ENCODE data around the gene SETD2. TPM values are rescaled to one million over a fixed set of nuclear protein-coding genes. Genes with fewer than 3 reads are reported as not detected.

The SETD2 gene
- total and polyA plus RNA-seq, 5 donors from 2014 or later = 10.4 to 93.7 (median 11.7) TPM

- DNase-seq (peak in 1 of 3 donors; percentile 84), ATAC-seq (ENCODE audit: low read depth in 2 of 2) (peak; percentile 56 to 57)
- H3K27ac ChIP-seq (ENCODE audit: insufficient read depth, low read length, poor library complexity, severe bottlenecking) = peak overlapping the region; percentile 42
- Mint-ChIP-seq H3K4me3 (no peak overlapping the region), H3K27ac (peak overlapping the region; percentile 63 to 93 (median 71)), H3K27me3 (no peaks in the 10 kb centered on the region), H3K4me1 (peaks cover 25 to 42% (median 31%) of the 10 kb centered on the region in 4 donors), H3K9me3 (no peaks in the 10 kb centered on the region), H3K36me3 (peaks cover 12% of the 10 kb centered on the region)
- H3K4me1 ChIP-seq (ENCODE audit: control insufficient read depth, insufficient read depth, low read length, poor library complexity, severe bottlenecking) = peaks cover 34% of the 10 kb centered on the region
- no peaks in the 10 kb centered on the region for H3K27me3 ChIP-seq (ENCODE audit: control insufficient read depth, insufficient read depth, low read length)
- H3K4me3 ChIP-seq (ENCODE audit: low read depth, low read length) = no peak overlapping the region
- no peaks in the 10 kb centered on the region for H3K9me3 ChIP-seq (ENCODE audit: control insufficient read depth in 2 of 2, low read length in 2 of 2)
- peaks cover 39% of the 10 kb centered on the region for H3K36me3 ChIP-seq (ENCODE audit: control insufficient read depth, insufficient read depth, low read length)
These were observed 144.7 kb downstream of the SETD2 start for GRCh38 chr3:47019201-47019600.

GRCh38 chr3:47018269-47018611 lies 145.7 kb downstream of the SETD2 start:
- H3K4me3 ChIP-seq (ENCODE audit: low read depth, low read length) = no peak overlapping the region
- no peak for ATAC-seq (ENCODE audit: low read depth in 2 of 2)
- Mint-ChIP-seq H3K27me3 (no peaks in the 10 kb centered on the region), H3K4me1 (peaks cover 26 to 42% (median 31%) of the 10 kb centered on the region in 4 donors), H3K36me3 (peaks cover 12% of the 10 kb centered on the region), H3K9me3 (no peaks in the 10 kb centered on the region), H3K27ac (peak overlapping the region in 2 of 3 donors; percentile 26 to 71), H3K4me3 (no peak overlapping the region)
- H3K27me3 ChIP-seq (ENCODE audit: control insufficient read depth, insufficient read depth, low read length) = no peaks in the 10 kb centered on the region
- peaks cover 34% of the 10 kb centered on the region for H3K4me1 ChIP-seq (ENCODE audit: control insufficient read depth, insufficient read depth, low read length, poor library complexity, severe bottlenecking)
- no peak for DNase-seq
- peak overlapping the region; percentile 53 for H3K27ac ChIP-seq (ENCODE audit: insufficient read depth, low read length, poor library complexity, severe bottlenecking)
- no peaks in the 10 kb centered on the region for H3K9me3 ChIP-seq (ENCODE audit: control insufficient read depth in 2 of 2, low read length in 2 of 2)
- peaks cover 39% of the 10 kb centered on the region for H3K36me3 ChIP-seq (ENCODE audit: control insufficient read depth, insufficient read depth, low read length)

DNA sequence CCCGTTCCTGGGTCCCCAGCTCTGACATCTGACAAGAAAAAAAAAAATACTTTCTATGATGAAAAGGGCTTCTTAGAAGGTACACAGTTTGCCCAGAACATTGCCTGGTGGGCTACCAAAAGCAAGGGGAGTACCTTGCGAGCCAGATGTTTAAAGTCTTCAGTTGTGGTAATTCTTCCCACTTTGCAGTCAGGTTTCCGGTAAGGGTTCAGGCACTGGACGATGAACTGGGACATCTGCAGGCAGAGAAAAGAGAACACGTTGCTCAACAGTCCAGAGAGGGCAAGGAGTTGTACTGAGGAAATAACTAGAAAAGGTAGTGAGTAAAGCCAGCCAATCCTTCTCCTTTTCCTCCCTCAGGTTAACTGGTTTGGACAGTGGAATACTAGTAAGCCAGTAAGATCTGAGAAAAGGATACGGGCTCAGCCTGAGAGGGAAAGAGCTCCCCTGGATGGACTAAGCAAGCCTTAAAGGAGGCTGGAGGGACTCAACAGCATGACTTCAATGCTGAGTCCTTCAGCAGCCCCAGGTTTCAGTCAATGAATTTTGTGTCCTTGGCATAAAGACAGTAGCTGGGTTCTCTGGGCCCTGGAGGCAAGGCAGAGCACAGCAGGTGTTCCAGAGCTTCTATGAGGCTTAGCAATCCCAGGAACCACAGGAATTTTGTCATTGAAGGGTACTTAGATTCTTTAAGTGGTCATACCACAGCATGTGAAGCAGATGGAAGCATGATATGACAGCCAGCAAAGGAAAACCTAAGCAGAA lies 146.2 kb downstream of the SETD2 start:
- Mint-ChIP-seq H3K27ac (peak overlapping the region; percentile 71 to 90 (median 87)), H3K27me3 (no peaks in the 10 kb centered on the region), H3K4me1 (peaks cover 26 to 42% (median 31%) of the 10 kb centered on the region in 4 donors), H3K9me3 (no peaks in the 10 kb centered on the region), H3K4me3 (peak overlapping the region in 1 of 4 donors; percentile 19), H3K36me3 (peaks cover 12% of the 10 kb centered on the region)
- no peak for ATAC-seq (ENCODE audit: low read depth in 2 of 2)
- Histone ChIP-seq H3K36me3 (ENCODE audit: control insufficient read depth, insufficient read depth, low read length) (peaks cover 38% of the 10 kb centered on the region), H3K27me3 (ENCODE audit: control insufficient read depth, insufficient read depth, low read length) (no peaks in the 10 kb centered on the region), H3K27ac (ENCODE audit: insufficient read depth, low read length, poor library complexity, severe bottlenecking) (peak overlapping the region; percentile 53), H3K4me3 (ENCODE audit: low read depth, low read length) (no peak overlapping the region), H3K4me1 (ENCODE audit: control insufficient read depth, insufficient read depth, low read length, poor library complexity, severe bottlenecking) (peaks cover 34% of the 10 kb centered on the region), H3K9me3 (ENCODE audit: control insufficient read depth in 2 of 2, low read length in 2 of 2) (no peaks in the 10 kb centered on the region)
- DNase-seq = no peak

- Histone ChIP-seq H3K36me3 (ENCODE audit: control insufficient read depth, insufficient read depth, low read length) (peaks cover 35% of the 10 kb centered on the region), H3K27ac (ENCODE audit: insufficient read depth, low read length, poor library complexity, severe bottlenecking) (peak overlapping the region; percentile 53), H3K4me3 (ENCODE audit: low read depth, low read length) (no peak overlapping the region), H3K27me3 (ENCODE audit: control insufficient read depth, insufficient read depth, low read length) (no peaks in the 10 kb centered on the region), H3K4me1 (ENCODE audit: control insufficient read depth, insufficient read depth, low read length, poor library complexity, severe bottlenecking) (peaks cover 34% of the 10 kb centered on the region), H3K9me3 (ENCODE audit: control insufficient read depth in 2 of 2, low read length in 2 of 2) (no peaks in the 10 kb centered on the region)
- Mint-ChIP-seq H3K27me3 (no peaks in the 10 kb centered on the region), H3K36me3 (peaks cover 12% of the 10 kb centered on the region), H3K27ac (peak overlapping the region; percentile 71 to 90 (median 87)), H3K4me3 (peak overlapping the region in 3 of 4 donors; percentile 12 to 46 (median 20)), H3K4me1 (peaks cover 26 to 41% (median 31%) of the 10 kb centered on the region in 4 donors), H3K9me3 (no peaks in the 10 kb centered on the region)
- peak in 1 of 3 donors; percentile 81 for DNase-seq
- ATAC-seq (ENCODE audit: low read depth in 2 of 2) = peak; percentile 76 to 80
These were observed 146.9 kb downstream of the SETD2 start for GRCh38 chr3:47016934-47017435.

GRCh38 chr3:47016086-47016933 lies 147.6 kb downstream of the SETD2 start:
- ATAC-seq (ENCODE audit: low read depth in 2 of 2) (no peak), DNase-seq (no peak)
- Mint-ChIP-seq H3K9me3 (no peaks in the 10 kb centered on the region), H3K36me3 (peaks cover 12% of the 10 kb centered on the region), H3K27me3 (no peaks in the 10 kb centered on the region), H3K4me3 (peak overlapping the region in 1 of 4 donors; percentile 12), H3K27ac (peak overlapping the region; percentile 71 to 90 (median 87)), H3K4me1 (peaks cover 26 to 42% (median 31%) of the 10 kb centered on the region in 4 donors)
- Histone ChIP-seq H3K27ac (ENCODE audit: insufficient read depth, low read length, poor library complexity, severe bottlenecking) (peak overlapping the region; percentile 53), H3K36me3 (ENCODE audit: control insufficient read depth, insufficient read depth, low read length) (peaks cover 35% of the 10 kb centered on the region), H3K9me3 (ENCODE audit: control insufficient read depth in 2 of 2, low read length in 2 of 2) (no peaks in the 10 kb centered on the region), H3K4me1 (ENCODE audit: control insufficient read depth, insufficient read depth, low read length, poor library complexity, severe bottlenecking) (peaks cover 34% of the 10 kb centered on the region), H3K27me3 (ENCODE audit: control insufficient read depth, insufficient read depth, low read length) (no peaks in the 10 kb centered on the region), H3K4me3 (ENCODE audit: low read depth, low read length) (no peak overlapping the region)

- Mint-ChIP-seq H3K36me3 (peaks cover 12% of the 10 kb centered on the region), H3K27me3 (no peaks in the 10 kb centered on the region), H3K4me1 (peaks cover 19 to 48% (median 31%) of the 10 kb centered on the region in 4 donors), H3K9me3 (no peaks in the 10 kb centered on the region), H3K27ac (peak overlapping the region; percentile 55 to 88 (median 84)), H3K4me3 (no peak overlapping the region)
- Histone ChIP-seq H3K27ac (ENCODE audit: insufficient read depth, low read length, poor library complexity, severe bottlenecking) (no peak overlapping the region), H3K4me1 (ENCODE audit: control insufficient read depth, insufficient read depth, low read length, poor library complexity, severe bottlenecking) (peaks cover 34% of the 10 kb centered on the region), H3K27me3 (ENCODE audit: control insufficient read depth, insufficient read depth, low read length) (no peaks in the 10 kb centered on the region), H3K36me3 (ENCODE audit: control insufficient read depth, insufficient read depth, low read length) (peaks cover 31% of the 10 kb centered on the region), H3K9me3 (ENCODE audit: control insufficient read depth in 2 of 2, low read length in 2 of 2) (no peaks in the 10 kb centered on the region), H3K4me3 (ENCODE audit: low read depth, low read length) (no peak overlapping the region)
- ATAC-seq (ENCODE audit: low read depth in 2 of 2) = no peak
- no peak for DNase-seq
These were observed 148.8 kb downstream of the SETD2 start for GRCh38 chr3:47015151-47015550.

DNA sequence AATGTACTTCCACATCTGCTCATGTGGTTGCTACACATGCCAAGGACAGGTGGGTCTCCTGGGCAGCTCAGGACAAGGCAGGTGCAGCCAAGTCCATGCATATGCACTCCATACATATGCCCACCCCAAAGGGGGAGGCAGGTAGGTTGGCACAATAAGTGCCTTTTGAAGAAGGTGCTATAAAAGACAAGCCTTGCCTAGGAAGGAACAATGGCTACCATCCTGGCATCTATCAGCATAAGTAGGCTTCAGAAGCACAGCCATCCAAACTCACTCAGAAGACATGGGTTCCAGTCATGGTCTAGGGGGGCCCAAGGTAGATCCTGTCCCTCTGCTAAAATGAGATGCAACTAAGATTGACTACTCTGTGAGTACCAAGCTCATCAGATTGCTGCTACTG lies 149.9 kb downstream of the SETD2 start:
- Mint-ChIP-seq H3K36me3 (peaks cover 11% of the 10 kb centered on the region), H3K27me3 (no peaks in the 10 kb centered on the region)
- no peak overlapping the region for H3K27ac ChIP-seq (ENCODE audit: insufficient read depth, low read length, poor library complexity, severe bottlenecking)

More for the DNA sequence above, 149.9 kb downstream of the SETD2 start:
- peaks cover 14 to 41% (median 22%) of the 10 kb centered on the region in 4 donors for H3K4me1 Mint-ChIP-seq
- H3K4me3 Mint-ChIP-seq = peak overlapping the region in 1 of 4 donors; percentile 57
- no peak overlapping the region for H3K4me3 ChIP-seq (ENCODE audit: low read depth, low read length)
- H3K36me3 ChIP-seq (ENCODE audit: control insufficient read depth, insufficient read depth, low read length) = peaks cover 23% of the 10 kb centered on the region
- no peak for ATAC-seq (ENCODE audit: low read depth in 2 of 2)
- DNase-seq = no peak
- H3K9me3 ChIP-seq (ENCODE audit: control insufficient read depth in 2 of 2, low read length in 2 of 2) = no peaks in the 10 kb centered on the region
- no peaks in the 10 kb centered on the region for H3K9me3 Mint-ChIP-seq
- H3K27me3 ChIP-seq (ENCODE audit: control insufficient read depth, insufficient read depth, low read length) = no peaks in the 10 kb centered on the region
- H3K27ac Mint-ChIP-seq = peak overlapping the region in 2 of 3 donors; percentile 78 to 84
- peaks cover 33% of the 10 kb centered on the region for H3K4me1 ChIP-seq (ENCODE audit: control insufficient read depth, insufficient read depth, low read length, poor library complexity, severe bottlenecking)
